Activated CD8-positive, alpha-beta memory T cell treated with anti-CD3 and anti-CD28 coated beads, Interleukin-2, amount 50 U/mL, for 24 hours (primary cell): Measurements from ENCODE around the gene SMIM36.
"Not testable (repeated sequence)": the region's sequence is repeated elsewhere in the genome, so short reads cannot be mapped to it uniquely, and the experiment has no call there.

Source experiments
- DNase-seq: peaks from one replicate; pipeline ENCODE4 v3.0.0-alpha.2; 2020; ENCODE audit errors: extremely low read depth

Gene SMIM36

DNA sequence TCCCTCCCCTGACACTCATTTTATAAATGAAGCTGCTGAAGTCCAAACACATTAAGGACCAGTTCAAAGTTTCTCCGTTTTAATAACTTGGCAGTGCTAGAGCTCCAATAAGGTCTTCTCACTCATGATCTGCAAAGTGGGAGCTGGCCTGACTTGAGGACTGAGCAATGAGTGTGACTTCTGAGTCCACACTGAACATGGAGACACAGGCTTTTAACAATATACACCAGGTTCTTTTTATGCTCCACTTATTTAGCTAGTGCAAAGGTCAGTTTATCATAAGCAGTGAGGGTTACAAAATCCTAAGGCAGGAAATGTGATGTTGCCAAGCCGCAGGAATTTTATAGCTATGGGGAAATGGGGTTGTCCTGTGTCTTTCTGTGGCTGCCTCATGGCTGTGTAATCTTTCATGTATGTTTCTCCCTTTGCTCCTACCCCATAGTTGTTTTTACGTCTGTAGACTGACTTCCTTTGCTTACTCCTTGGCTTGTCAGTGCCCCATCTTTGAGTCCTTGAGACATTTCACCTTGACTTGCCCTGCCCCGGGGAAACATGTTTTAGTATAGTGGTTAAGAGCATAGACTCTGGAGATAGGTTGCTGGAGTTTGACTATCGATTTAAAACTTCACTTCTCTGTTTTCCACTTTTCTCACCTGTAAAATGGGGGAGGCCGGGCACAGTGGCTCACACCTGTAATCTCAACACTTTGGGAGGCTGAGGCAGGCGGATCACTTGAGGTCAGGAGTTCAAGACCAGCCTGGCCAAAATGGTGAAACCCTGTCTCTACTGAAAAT is 77.4 kb downstream of the SMIM36 start:
- no peak for DNase-seq

DNA sequence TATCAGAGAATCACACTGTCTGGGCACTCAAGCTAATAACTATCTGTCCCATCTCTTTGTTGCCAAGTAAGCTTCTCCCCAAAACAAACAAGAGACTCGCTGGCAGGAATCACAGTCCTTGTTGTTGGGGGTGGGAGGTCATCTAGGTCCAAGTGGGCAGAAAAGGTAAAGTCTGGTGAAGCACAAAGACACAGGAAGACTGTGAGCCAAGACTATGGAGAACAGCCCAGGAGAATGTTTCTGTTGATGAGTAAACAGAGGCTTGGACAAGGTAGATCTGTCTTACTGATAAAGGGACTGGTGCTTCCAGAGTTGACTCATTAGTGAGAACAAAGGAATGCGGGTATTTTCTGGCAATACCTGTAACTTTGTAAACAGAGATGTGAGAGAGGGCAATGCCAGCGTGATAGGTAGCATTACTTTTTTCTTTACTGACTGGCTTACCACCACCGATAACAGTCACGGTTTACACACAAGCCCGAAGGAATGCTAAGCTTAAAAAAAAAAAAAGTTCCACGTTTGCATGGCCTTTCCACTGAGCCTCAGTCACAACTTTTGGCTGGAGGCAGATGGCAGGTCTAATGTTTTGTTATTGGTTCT is 78.1 kb downstream of the SMIM36 start:
- no peak for DNase-seq

DNA sequence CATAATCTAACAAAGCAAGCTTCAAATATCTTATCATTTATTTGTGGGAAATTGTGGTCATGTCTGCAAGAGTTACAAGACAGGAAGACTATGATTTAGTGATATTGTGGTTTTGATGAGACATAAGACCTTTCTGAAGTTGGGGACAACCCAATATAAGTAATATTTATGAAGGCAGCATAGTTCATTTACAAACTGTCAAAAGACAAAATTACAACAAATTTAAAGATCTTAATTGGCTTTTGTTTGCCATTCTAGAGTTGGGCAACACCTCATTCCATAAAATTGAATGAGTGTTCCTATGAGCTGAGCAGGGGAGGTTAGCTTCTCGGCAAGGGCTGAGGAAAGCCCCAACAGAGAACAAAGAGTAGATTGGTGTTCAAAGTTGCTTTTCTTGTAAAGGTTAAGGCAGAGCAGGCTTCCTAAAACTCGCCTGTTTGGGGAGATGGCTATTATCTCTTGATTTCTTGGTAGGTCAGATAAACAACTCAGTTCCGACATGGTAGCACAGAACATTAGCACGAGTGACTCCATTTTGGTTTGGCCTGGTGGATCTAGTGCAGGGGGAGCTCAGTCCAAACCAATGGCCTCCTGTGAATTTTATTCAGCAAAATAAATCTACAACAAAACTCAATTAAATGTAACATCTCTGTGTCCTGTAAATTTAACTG is 78.8 kb downstream of the SMIM36 start:
- DNase-seq, result no peak

DNA sequence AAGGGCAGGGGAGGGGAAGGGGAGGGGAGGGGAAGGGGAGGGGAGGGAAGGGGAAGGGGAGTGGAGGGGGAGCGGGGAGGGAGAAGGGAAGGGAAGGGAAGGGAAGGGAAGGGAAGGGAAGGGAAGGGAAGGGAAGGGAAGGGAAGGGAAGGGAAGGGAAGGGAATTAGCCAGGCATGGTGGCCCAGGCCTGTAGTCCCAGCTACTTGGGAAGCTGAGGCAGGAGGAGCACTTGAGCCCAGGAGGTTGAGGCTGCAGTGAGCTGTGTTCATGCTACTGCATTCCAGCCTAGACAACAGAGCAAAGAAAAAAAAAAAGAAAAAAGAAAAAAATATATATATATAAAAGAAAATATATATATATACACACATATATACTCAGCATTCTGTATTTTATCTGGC is 79.3 kb downstream of the SMIM36 start:
- not testable (repeated sequence) for DNase-seq

DNA sequence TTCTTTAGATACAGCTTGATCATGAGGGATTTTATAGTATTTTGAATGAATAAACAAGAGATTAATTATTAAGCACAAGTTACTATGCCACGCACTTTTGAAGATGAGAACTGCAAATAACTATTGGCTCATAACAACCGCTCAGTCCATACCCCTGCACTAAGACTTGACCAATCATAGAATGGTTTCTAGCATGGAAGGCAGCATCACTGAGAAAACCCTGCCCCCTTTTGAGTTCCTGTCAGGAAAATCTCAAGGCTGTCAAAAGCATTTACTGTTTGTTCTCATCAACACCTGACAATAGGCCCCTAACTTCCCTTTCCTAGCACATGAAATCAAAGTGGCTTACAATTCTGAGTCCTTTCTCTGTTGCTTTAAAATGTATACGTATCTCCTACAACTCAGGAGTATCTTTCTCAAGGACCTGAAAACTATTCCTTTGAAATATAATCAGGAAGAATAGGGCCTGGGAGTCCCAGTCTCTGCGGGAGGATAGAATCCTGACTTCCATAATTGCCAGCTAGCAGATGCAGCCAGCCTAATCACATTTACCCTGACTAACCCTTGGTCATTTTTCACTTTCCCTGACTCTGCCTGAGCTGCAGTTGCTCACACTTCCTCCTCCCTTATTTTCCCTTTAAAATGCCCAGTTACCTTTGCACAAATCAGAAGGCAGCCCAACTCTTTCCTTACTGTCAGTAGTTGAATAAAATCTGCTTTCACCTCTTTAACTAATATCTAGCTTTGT is 80.5 kb downstream of the SMIM36 start:
- no peak for DNase-seq

DNA sequence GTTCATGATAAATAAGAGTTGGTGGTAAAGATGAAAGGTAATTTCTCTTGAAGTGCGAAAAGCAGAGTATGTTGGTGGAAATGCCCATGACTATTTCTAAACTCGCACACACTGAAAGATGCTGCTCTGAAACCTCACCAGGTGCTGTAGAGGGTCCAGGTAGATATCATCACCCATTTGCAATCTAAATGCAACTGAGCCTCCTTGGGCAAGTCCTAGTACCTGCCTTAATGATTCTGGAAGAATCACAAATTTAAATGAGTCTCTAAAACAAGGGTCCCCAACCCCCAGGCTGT is 83.7 kb downstream of the SMIM36 start:
- DNase-seq, result no peak

DNA sequence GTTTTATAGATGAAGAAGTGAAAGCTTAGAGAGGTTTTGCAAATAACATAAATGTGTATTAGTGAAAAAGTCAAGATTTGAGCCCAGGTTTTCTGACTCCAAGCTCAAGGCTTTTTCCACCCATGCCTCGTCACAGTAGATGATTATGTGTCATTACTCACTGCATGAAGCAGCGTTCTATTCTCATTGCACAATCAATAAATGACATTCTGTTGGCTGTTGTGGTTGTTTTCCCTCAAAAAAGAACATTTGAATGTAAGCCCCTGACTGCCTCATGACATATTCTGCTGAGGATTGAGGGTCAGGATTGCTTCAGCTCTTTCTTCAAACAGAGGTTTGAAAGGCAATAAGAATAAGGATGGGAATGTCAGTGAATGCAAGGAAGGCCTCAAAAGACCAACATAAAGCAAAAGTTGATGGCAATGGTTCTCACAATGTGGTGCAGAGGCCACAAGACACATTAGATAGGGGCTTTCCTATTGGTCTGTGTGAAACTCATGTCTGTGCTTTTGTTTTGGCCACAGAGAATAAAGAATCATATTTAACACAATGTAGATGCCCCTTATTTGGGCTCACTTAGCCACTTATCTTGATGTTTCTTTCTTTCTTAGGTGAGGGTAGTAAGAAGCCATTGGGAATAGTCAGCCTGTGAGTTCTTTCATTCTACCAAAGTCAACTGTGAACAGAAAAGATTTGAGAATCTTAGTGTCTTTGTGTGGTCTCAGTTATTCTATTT is 84.2 kb downstream of the SMIM36 start:
- DNase-seq, result no peak

DNA sequence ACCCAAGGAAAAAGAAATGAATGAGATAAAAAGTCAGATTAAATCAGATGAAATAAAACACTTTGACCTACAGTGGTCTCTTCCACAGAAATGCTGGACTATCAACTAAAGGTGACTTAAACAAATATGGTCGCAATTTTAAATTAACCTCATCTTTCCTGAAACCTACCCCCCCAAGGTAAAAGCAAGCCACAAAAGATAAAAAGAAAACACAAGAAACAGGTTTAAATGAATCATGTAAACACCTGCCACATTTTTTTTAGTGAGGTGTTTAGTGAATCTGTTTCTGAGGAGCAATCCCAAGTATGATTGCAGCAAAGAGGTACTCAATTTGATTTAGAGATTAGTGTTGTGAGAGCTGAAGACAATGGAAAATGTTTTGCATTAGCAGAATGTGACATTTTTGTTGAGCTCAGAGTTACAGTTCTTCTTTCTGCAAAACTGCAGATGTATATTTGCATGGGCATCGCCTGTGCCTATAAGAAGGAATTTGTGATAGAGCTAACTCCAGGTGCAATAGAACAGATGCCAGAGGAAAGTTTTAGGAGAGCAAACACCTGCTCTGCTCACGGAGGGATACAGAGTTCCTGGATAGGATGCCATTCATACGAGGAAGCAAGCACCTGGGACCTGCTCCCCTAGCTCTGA is 86.2 kb downstream of the SMIM36 start:
- DNase-seq, result no peak

DNA sequence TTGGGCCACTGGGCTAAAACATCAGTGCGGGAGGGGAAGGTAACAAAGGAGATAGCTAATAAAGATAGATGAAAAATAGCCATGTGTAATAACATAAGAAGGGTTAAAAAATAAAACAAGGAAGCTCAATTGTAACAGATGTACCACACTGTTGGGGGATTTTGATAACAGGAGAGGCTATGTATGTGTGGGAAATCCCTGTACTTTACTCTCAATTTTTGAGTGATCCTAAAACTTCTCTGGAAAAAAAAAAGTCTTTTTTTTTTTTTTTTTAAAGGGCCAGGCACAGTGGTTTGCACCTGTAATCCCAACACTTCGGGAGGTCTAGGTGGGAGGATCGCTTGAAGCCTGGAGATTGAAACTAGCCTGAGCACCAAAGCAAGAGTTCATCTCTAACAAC is 87.7 kb downstream of the SMIM36 start:
- no peak for DNase-seq

DNA sequence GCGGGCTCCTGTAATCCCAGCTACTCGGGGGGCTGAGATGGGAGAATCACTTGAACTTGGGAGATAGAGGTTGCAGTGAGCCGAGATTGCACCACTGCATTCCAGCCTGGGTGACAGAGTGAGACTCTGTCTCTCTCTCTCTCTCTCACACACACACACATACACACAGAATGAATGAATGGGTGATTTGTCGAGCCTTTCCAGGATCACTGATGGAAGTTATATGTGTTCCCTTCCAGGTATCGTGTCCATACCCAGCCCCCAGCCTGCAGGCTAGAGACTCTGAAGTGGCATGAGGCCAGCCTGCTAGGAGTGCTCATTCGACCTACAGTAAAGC is 88.5 kb downstream of the SMIM36 start:
- not testable (repeated sequence) for DNase-seq

DNA sequence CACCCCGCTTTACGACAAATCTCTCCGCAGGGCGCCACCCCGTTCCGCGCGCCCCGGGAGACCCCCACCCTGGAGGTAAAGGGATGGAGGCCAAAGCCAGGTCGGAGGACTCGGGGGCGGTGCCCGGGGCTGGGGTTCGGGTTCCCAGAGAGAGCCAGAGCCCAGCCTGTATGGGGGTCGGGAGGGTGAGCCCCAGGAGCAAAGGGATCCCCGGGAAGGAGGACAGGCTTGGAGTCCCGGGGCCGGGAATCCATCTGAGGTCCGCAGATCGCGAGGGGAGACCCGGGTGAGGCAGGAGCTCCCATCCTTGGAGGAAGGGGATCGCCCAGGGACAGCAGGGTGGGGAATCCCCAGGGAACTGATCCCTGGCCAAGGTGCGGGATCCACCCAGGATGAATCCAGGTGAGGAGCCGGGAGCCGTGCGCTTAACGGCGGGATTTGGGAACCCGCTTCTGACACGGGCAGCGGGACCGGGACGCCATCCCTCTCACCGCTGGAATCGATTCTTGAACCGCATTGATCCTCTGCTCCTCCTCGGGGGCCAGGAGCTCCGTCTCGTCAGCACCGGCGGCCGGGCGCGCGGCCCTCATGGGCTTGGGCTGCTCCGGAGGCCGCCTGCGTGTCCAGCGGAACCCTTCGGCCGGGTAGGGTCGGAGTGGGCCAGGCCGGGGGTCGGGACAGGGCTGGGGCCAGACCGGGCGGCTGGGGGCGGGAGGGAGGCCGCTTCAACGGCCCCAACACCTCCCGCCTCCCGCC is 89.9 kb downstream of the SMIM36 start, which contains the start of gene MMD:
Gene MMD, minus strand, starts transcription at position 657 of the 756 bp plus-strand sequence. Its CDS starts 140 bp downstream, at position 517.
- DNase-seq, result no peak

DNA sequence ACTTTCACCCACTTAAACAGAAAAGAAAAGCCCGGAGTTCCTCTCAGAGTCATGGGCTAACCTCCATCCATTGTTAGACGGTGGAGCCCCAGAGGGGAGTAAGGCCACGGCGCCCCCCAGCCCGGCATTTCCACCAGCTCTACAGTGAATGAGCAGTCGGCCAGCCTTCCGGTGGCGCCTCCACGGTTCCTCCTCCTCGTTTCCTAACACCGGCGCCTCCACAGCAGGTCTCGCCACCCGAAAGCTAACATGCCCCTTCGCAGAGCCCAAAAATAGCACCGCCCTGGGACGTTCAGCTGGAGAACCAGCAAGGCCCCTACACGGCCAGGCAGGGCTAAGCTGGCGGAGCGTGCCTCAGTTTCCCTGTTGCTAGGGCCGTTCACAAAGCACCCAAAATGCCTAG is 90.5 kb downstream of the SMIM36 start:
- DNase-seq, result no peak

DNA sequence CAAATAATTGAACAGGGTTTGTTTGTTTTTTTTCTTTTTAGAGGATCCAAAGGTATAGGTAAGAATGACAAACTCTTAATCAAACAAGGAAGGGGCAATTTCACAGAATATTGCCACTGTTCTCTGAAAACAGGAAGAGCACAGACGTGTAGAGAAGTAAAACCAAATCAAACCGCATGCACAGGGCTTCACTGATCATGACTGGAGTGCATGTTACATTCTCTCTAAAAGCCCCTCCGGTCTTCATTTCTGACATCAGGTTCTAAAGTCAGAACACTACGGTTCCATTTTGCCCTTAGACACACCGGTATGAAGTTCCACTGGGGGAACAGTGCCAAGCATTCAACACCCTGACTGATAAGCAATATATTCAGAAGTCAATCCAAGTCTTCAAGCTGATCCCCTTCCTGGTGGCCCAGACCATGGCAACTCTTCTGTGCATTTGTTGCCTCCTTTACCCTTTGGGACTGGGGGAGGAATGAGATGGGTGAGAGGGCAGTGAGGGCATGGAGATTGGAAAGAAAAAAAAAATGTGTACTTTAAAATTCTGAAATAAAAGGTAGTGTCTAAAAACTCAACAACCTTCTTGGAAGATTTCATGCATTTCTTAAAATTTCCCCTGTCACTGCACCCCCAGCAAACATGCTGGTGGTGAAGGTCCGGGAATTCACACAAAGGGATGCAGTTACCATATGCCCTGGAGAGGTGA is 91.0 kb downstream of the SMIM36 start:
- no peak for DNase-seq

DNA sequence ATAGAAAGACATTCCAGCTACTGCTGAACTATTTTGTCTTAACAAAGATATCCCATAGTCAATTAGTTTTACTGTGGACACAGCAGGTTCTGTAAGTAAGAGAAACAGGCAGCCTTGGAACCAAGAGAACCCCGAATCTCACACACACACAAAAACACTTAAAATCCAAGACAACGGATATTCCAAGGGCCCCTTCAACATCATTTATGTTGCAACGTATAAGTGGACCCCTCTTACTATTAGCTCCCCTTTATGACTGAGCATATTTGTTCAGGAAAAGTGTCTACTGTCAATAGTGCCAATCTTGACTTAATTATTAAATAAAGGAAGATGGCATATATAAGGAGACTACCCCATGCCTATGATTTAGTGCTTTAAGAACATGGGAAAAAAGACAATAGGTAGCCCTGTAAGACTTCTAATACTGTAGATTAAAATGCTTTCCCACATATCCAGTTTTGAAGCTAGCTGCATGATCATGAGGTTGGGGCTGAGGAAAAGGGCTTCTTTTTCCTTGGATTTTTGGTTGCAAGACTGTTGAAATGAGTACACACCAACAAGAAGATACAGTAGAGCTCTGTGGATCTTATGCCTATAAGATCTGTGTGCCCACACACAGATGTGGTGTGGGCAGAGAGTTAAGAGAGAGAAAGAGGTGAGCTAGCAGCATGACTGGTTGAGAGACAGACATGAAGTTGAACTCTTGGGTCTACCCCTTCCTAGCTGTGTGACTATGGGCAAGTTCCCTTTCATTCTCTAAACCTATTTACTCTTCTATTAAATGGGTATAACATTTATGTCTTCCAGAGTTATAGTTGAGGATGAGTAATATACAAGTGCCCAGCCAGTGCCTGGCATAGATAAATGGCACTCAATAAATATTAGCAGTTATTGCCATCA is 92.6 kb downstream of the SMIM36 start:
- DNase-seq, result no peak

DNA sequence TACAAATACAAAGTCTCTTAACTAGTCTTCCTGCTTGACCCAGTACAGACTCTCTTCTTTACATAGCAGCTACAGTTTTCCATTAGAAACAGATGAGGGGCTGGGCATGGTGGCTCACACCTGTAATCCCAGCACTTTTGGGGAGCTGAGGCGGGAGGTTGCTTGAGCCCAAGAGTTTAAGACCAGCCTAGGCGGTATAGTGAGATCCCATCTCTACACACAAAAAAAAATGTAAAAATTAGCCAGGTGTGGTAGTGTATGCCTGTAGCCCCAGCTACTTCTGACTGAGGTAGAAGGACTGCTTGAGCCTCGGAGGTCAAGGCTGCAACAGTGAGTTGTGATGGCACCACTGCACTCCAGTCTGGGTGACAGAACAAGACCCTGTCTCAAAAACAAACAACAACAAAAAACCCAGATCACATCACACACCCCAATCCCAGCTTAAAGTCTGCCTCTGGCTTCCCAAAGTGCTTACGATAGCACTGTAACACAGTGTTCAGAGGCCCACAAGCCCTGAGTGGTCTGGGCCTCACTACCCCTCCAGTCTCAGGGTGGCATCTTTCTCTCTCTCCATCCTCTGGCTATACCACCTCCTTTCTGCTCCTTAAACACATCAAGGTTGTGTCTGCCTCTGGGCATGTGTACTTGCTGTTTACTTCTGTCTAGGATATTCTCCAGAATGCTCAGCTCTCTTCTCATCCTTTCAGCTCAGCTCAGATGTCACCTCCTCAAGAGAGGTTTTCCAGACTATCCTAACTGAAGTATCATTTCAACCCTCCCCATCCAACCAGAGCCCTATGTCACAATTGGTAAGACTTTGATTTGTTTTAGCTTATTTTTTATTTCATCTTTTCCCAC is 93.6 kb downstream of the SMIM36 start:
- no peak for DNase-seq

DNA sequence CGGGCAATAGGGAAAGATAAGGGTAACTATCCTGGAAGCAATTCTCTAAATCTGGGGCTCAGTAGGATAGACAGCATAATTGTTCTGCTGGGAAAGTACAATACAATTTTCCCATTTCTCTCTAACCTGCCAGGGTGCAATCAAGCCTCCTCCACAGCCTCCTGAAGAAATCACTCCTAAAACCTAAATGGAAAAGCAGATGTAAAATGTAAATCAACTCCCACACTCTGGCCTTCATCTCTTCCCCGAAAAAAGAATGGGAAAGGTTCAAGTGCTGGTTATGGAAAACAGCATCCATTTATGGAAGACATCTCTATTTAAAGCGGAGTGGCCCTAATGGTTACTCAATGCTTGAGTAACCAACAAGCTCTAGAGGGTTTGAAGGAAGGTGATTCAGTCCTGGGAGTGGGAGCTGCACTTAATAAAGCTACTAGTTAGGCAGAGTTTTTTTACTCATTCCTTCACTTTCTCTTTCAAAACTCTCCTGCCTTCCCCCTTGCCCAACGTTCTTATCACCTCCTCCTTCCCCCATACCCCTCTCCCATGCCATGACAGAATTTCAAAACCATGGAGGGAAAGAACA is 94.7 kb downstream of the SMIM36 start:
- DNase-seq, result no peak

DNA sequence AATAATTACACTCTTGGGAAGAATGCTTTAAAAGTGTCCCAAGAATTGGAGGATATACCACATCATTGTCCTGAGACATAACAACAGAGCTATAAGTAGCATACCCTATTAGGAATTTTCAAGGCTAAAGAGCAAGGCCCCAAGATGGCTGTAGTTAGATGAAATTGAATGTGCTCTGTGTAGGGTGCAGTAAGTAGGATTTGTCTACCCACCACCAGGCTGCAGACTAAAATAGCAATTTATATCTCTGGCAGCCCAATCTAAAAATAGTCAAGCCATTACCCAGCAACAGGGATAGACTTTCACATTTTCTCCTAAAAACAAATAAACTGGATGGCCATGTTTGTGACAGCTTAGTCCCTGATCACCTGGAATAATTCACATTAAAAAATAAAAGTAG is 95.3 kb downstream of the SMIM36 start:
- DNase-seq, result no peak

DNA sequence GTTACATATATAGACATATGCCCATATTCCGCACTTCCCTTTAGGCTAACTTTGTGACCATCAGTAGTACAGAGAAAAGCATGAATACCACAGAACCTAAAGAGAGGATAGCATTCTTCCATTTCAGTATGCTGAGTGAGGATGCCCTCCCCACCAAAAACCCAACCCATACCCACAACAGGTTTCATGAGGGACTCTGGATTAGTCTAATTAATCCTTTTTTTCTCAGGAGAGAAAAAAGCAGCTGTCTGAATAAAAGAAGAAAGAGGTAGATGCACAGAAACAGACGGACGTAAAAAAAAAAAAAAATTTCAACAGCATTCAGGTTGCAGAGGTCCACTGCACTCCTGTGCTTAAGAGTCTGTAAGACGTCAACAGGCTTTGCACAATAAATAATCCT is 96.3 kb downstream of the SMIM36 start:
- no peak for DNase-seq
